T-cell (primary cell): ENCODE measurements around the gene GRIN2C. TPM values are rescaled to one million over a fixed set of nuclear protein-coding genes. Genes with fewer than 3 reads are reported as not detected.
A peak's percentile ranks its signal among the peaks of the same experiment; 100 is the strongest.

Experiments used
- ATAC-seq, 4 experiments: fragments of 200-7000 bp in 3 of 4; fragments of 150-1000 bp in 1 of 4; cut with Tn5 transposase; replicated peaks in 1 of 4; 1 replicate in 3 of 4; 2 replicates in 1 of 4; pipeline ENCODE4 v1.10.0; 2021; ENCODE audit warnings: moderate library complexity in 3 of 4, mild to moderate bottlenecking in 2 of 4, moderate number of reproducible peaks in 1 of 4
- CTCF ChIA-PET, 2 donors: fragments of 300-600 bp; sonication (Branson Sonifier 250); formaldehyde crosslinking; loops; one replicate each; lab custom pipeline; 2022; ENCODE audit warnings: antibody characterized with exemption in 2 of 2; lab: Charles Lee
- POLR2A ChIA-PET, 2 donors: fragments of 300-600 bp; sonication (Branson Sonifier 250); formaldehyde crosslinking; loops; one replicate each; lab custom pipeline; 2022; ENCODE audit warnings: antibody characterized with exemption in 2 of 2; lab: Charles Lee
- DNase-seq, 35 experiments: peaks; one replicate each; pipeline versions ENCODE4 v3.0.0 to v3.0.0-alpha.2; 2013 to 2023
- H3K27ac ChIP-seq: one replicate; pipeline ENCODE4 v1.5.1; 2013; ENCODE audit warnings: low read length
- H3K27me3 ChIP-seq, 2 experiments: replicated peaks in 1 of 2; 1 replicate in 1 of 2; 2 replicates in 1 of 2; pipeline versions ENCODE4 v1.6.1 to v1.7.0; 2013; ENCODE audit warnings: low read length in 1 of 2, mixed read lengths in 1 of 2; ENCODE audit not compliant: control insufficient read depth in 2 of 2, insufficient read depth in 2 of 2; ENCODE audit errors: extremely low read depth in 1 of 2
- H3K36me3 ChIP-seq, 2 donors: 1 replicate in 1 of 2; 2 replicates in 1 of 2; pipeline versions ENCODE4 v1.6.1 to v1.7.0; 2013; ENCODE audit warnings: low read length in 1 of 2; ENCODE audit not compliant: control insufficient read depth in 2 of 2, insufficient read depth in 1 of 2; ENCODE audit errors: extremely low read depth in 1 of 2
- H3K4me1 ChIP-seq, 2 experiments: 1 replicate in 1 of 2; 2 replicates in 1 of 2; pipeline versions ENCODE4 v1.6.1 to v1.7.0; 2013; ENCODE audit warnings: low read length in 2 of 2, mixed read lengths in 1 of 2; ENCODE audit not compliant: insufficient read depth in 2 of 2, control insufficient read depth in 1 of 2; ENCODE audit errors: extremely low read depth in 1 of 2
- H3K4me3 ChIP-seq, 2 donors: 1 replicate in 1 of 2; 2 replicates in 1 of 2; pipeline versions ENCODE4 v1.5.1 to v1.7.0; 2013; ENCODE audit warnings: mild to moderate bottlenecking in 2 of 2, low read length in 1 of 2, moderate library complexity in 1 of 2; ENCODE audit not compliant: control insufficient read depth in 1 of 2; ENCODE audit errors: extremely low read depth in 1 of 2
- H3K9me3 ChIP-seq: 2 replicates; pipeline ENCODE4 v1.7.0; 2013
- H3K27ac Mint-ChIP-seq, 2 donors: one replicate each; pipeline ENCODE4 v1.8.0; 2020 to 2021; ENCODE audit warnings: mild to moderate bottlenecking in 2 of 2, mixed read lengths in 2 of 2
- H3K27me3 Mint-ChIP-seq, 2 donors: one replicate each; pipeline ENCODE4 v1.8.0; 2021 to 2022; ENCODE audit warnings: mixed read lengths in 2 of 2
- H3K36me3 Mint-ChIP-seq: one replicate; pipeline ENCODE4 v1.8.0; 2021; ENCODE audit warnings: mixed read lengths
- H3K4me1 Mint-ChIP-seq, 3 donors: one replicate each; pipeline ENCODE4 v1.8.0; 2020 to 2022; ENCODE audit warnings: mixed read lengths in 3 of 3, mild to moderate bottlenecking in 1 of 3
- H3K4me3 Mint-ChIP-seq, 3 donors: one replicate each; pipeline ENCODE4 v1.8.0; 2020 to 2022; ENCODE audit warnings: mild to moderate bottlenecking in 3 of 3, mixed read lengths in 3 of 3, moderate library complexity in 3 of 3
- H3K9me3 Mint-ChIP-seq, 3 donors: one replicate each; pipeline ENCODE4 v1.8.0; 2020 to 2022; ENCODE audit warnings: mixed read lengths in 3 of 3
- WGBS: methylation state at CpG from one replicate; pipeline ENCODE4 v1.1.5; 2013; ENCODE audit warnings: missing lambda C conversion rate; ENCODE audit not compliant: insufficient coverage; 5-methylcytosine and 5-hydroxymethylcytosine counted together
- total RNA-seq, 35 experiments: library from RNA in 6 of 35; stranded (reverse) in 6 of 35; fragments of 120-200 nt in 1 of 35; gene quantifications; one replicate each; pipeline versions ENCODE4 v1.2.1 to v1.2.4 and lab custom pipeline; 2013 to 2026

The GRIN2C gene
- total RNA-seq, 5 donors from 2014 or later (not counting 1 experiment from before 2014, with no cell fraction given), result not detected

DNA sequence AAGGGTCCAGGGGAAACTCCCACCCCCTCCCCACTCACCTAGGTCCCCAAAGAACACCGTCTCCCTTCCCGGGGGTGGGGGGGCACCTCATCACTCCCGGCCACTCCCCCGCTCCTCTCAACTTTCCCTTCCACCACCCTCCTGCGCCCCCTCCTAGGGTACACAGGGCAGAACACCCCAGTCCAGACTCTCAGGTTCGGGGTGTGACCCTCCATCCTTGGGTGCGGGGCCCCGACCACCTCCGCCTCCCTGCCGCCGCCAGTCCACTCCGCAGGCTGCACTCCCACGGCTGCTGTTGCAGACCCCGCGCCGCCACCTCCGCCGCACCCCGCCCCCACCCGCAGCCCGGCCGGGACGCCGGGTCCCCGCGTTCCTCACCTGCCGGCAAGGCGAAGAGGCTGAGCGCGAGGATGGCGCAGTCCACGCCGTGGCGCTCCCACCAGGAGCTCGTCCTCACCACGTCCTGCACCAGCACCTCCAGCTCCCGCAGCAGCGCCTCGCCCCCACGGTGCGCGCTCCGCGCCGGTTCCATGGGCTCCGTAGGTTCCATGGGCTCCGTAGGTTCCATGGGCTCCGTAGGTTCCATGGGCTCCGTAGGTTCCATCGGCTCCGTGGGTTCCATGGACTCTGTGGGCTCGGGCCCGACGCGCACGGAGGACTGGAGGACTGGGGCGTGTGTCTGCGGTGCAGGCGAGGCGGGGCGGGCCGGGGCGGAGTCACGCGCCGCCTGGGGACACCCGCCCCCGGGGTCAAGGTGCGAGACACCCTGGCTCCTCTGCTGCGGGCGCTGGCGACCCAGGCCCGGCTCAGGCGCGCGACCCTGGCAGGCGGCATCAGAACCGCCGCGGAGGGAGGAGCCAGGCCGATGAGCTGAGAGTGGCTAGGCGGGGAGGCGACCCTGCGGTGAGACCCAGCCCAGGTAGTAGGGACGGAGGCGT is 33.6 kb upstream of the GRIN2C start, which contains the start of gene FADS6:
Gene FADS6, minus strand, starts transcription at position 660 of the 938 bp plus-strand sequence. Its CDS starts 38 bp downstream, at position 622.
- no peak within 1 kb of the TSS for H3K27ac ChIP-seq
- peaks cover 0 to 66% of the 10 kb centered on the region in 2 experiments for H3K27me3 ChIP-seq
- peaks cover 0 to 6% of the 10 kb centered on the region in 2 experiments for H3K4me1 ChIP-seq
- peak within 1 kb of the TSS; percentile 7 to 36 for H3K4me3 ChIP-seq
- Mint-ChIP-seq H3K36me3 (no peaks in the 10 kb centered on the region), H3K27me3 (peaks cover 28 to 46% of the 10 kb centered on the region in 2 donors), H3K4me1 (peaks cover 0 to 8% (median 3%) of the 10 kb centered on the region in 3 donors), H3K4me3 (peak within 1 kb of the TSS; percentile 53 to 74 (median 67)), H3K27ac (peak within 1 kb of the TSS in 1 of 2 donors; percentile 34), H3K9me3 (no peaks in the 10 kb centered on the region)
- 6% methylated on average over 79 of the region's 86 CpGs for WGBS
- ATAC-seq (peak; percentile 61 to 78 (median 70)), DNase-seq (peak in 2 of 35 experiments; percentile 6 to 7)
- H3K9me3 ChIP-seq, result no peaks in the 10 kb centered on the region
- POLR2A ChIA-PET, result no interaction called here
- no peaks in the 10 kb centered on the region for H3K36me3 ChIP-seq
- CTCF ChIA-PET, result interaction anchor here in 1 of 2 donors (0.5 kb wide), 1 partner anchor 11 kb away, joined by 3 read pairs; no protein-coding TSS in a partner anchor

DNA sequence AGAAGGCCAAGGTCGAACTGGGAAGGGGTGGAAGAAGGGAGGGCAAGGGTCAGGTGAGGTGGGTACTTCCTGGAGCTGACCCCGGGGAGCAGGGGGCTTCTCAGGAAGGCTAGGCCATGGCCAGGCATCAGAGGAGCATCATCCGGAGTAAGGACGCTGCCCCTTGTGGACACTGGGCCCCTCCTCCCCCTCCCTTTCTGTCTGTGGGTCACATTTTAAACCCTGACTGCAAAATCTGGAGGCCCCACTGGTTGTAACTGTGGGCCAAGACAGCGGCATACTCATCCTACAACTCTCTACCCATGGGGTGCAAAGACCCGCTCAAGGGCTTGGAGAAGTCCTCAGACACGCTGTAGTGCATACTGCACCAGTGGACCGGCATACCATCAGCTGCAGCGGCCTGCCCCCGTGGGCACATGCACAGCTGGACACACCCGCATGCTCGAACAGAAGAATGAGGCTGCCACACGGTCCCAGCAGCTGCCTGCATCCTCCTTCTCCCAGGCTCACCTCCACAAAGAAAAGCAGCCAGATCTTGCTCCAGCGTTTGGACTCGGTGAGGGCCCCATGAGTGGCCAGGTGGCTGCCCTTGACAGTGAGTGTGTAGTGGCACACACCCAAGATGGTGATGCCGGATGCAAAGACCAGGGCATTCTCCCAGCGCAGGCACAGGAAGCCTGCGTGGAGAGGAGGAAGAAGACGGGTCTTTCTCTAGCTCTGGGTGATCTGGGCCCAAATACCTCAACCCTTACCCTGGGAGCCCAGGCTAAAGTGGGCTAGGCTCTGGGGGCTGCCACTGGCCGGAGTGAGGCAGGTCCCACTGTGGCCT is 32.5 kb upstream of the GRIN2C start:
- POLR2A ChIA-PET, result no interaction called here
- Mint-ChIP-seq H3K4me1 (peaks cover 0 to 8% (median 3%) of the 10 kb centered on the region in 3 donors), H3K9me3 (no peaks in the 10 kb centered on the region), H3K36me3 (no peaks in the 10 kb centered on the region), H3K4me3 (peak overlapping the region in 1 of 3 donors; percentile 67), H3K27ac (no peak overlapping the region), H3K27me3 (peaks cover 30 to 49% of the 10 kb centered on the region in 2 donors)
- H3K27ac ChIP-seq, result no peak overlapping the region
- peaks cover 0 to 69% of the 10 kb centered on the region in 2 experiments for H3K27me3 ChIP-seq
- peaks cover 0 to 6% of the 10 kb centered on the region in 2 experiments for H3K4me1 ChIP-seq
- no peak for ATAC-seq
- CTCF ChIA-PET, result no interaction called here
- H3K9me3 ChIP-seq, result no peaks in the 10 kb centered on the region
- DNase-seq, result no peak
- H3K36me3 ChIP-seq, result no peaks in the 10 kb centered on the region
- WGBS, result 80% methylated on average over 14 of the region's 20 CpGs
- H3K4me3 ChIP-seq, result no peak overlapping the region

DNA sequence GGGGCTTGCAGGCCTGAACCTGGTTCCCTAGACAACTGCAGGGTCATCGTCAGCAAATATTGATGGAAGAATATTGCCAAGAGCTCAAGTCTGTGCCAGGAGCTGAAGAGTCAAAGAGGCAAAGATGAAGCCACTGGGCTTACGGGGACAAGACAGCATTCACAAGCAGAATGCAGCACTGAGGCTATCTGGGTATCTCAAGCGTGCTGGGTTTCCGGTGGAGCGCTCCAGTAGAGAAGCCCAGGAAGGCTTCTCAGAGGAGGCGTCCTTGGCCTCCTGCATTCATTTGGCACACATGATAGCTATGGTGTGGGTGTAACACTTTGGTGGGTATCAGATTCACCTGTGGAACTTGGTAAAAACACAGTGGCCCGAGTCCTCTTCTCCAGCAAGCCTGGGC is 30.9 kb upstream of the GRIN2C start:
- no peak for ATAC-seq
- Histone ChIP-seq H3K9me3 (no peaks in the 10 kb centered on the region), H3K4me3 (no peak overlapping the region), H3K36me3 (no peaks in the 10 kb centered on the region), H3K27ac (no peak overlapping the region), H3K4me1 (peaks cover 0 to 6% of the 10 kb centered on the region in 2 experiments), H3K27me3 (peaks cover 0 to 64% of the 10 kb centered on the region in 2 experiments)
- Mint-ChIP-seq H3K9me3 (no peaks in the 10 kb centered on the region), H3K4me1 (peaks cover 0 to 8% (median 3%) of the 10 kb centered on the region in 3 donors), H3K36me3 (no peaks in the 10 kb centered on the region), H3K27ac (no peak overlapping the region), H3K4me3 (no peak overlapping the region), H3K27me3 (peaks cover 28 to 44% of the 10 kb centered on the region in 2 donors)
- no peak for DNase-seq
- CTCF ChIA-PET, result no interaction called here
- WGBS, result 93% methylated on average over 3 of the region's 7 CpGs
- POLR2A ChIA-PET, result no interaction called here

DNA sequence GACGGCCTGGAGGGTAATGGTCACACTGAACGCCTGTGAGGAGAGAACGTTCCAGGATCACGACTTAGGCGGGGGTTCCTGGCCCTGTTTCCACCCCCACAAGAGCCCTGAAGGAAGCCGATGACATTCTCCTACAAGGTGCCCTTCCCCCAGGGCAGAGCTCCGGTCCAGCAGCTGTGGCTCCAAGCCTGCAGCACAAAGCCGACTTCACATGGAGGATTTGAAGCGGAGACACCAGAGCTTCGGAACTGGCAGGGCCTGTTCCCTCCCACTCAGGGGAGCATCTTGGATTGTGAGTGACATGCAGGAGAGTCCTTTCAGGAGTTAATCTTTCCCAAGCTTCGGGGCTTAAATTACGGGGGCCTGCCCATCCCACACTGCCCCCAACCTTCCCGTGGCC is 28.8 kb upstream of the GRIN2C start:
- Histone ChIP-seq H3K4me3 (no peak overlapping the region), H3K36me3 (no peaks in the 10 kb centered on the region), H3K27me3 (peaks cover 0 to 61% of the 10 kb centered on the region in 2 experiments), H3K27ac (no peak overlapping the region), H3K4me1 (peaks cover 0 to 6% of the 10 kb centered on the region in 2 experiments), H3K9me3 (no peaks in the 10 kb centered on the region)
- no peak for ATAC-seq
- Mint-ChIP-seq H3K36me3 (no peaks in the 10 kb centered on the region), H3K4me3 (no peak overlapping the region), H3K4me1 (peaks cover 0 to 5% (median 0%) of the 10 kb centered on the region in 3 donors), H3K9me3 (no peaks in the 10 kb centered on the region), H3K27ac (no peak overlapping the region), H3K27me3 (peaks cover 21 to 40% of the 10 kb centered on the region in 2 donors)
- ChIA-PET CTCF (interaction anchor here in 1 of 2 donors (0.6 kb wide), 1 partner anchor 913 kb away, joined by 10 read pairs; no protein-coding TSS in a partner anchor), POLR2A (no interaction called here)
- 73% methylated on average over 4 of the region's 13 CpGs for WGBS
- DNase-seq, result no peak

DNA sequence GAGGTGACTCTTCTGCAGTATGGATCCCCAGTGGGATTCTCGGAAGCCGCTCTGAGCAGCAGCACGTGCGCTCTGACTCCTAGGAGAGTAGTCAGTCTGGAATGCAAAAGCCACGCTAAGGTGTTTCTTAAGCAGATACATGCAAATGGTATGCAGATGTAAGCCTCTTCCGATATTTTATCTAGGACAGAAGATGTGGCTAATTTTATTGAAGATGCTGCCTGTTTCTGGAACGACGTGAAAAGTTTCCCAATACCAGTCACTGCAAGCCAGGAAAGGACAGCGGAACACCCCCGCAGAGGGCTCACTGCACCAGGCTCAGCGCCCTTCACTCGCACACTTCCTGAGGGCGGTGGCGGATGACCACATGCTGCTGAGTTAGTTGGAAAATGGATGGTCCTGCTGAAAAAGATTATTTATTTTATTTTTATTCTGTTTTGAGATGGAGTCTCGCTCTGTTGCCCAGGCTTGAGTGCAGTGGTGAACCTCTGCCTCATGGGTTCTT is 23.6 kb upstream of the GRIN2C start:
- DNase-seq, result no peak
- POLR2A ChIA-PET, result no interaction called here
- Histone ChIP-seq H3K4me1 (no peaks in the 10 kb centered on the region), H3K36me3 (no peaks in the 10 kb centered on the region), H3K27ac (no peak overlapping the region), H3K9me3 (no peaks in the 10 kb centered on the region), H3K4me3 (no peak overlapping the region), H3K27me3 (peaks cover 0 to 57% of the 10 kb centered on the region in 2 experiments)
- Mint-ChIP-seq H3K4me1 (no peaks in the 10 kb centered on the region), H3K36me3 (no peaks in the 10 kb centered on the region), H3K9me3 (no peaks in the 10 kb centered on the region), H3K4me3 (no peak overlapping the region), H3K27ac (no peak overlapping the region), H3K27me3 (peaks cover 13 to 28% of the 10 kb centered on the region in 2 donors)
- 93% methylated on average over 7 of the region's 15 CpGs for WGBS
- no peak for ATAC-seq
- CTCF ChIA-PET, result no interaction called here
